OCI-LY1 (cell line): ENCODE data around the gene SLC4A2.

ENCODE experiments used
- EZH2 ChIP-seq: fragments of 200-600 bp; sonication (generic), shearing (Covaris generic); IDR thresholded peaks from 2 replicates; pipeline ENCODE4 v1.8.0; 2017; ENCODE audit warnings: borderline replicate concordance, mixed run types, mild to moderate bottlenecking, antibody characterized with exemption, low read length, moderate library complexity, mixed read lengths
- TF ChIP-seq, protein P1 (sequence below): fragments of 200-600 bp; sonication (generic), shearing (Covaris generic); IDR thresholded peaks from 2 replicates; pipeline ENCODE4 v1.5.1; 2017; ENCODE audit warnings: mild to moderate bottlenecking, antibody characterized with exemption, low read length, moderate library complexity, mixed read lengths

DNA sequence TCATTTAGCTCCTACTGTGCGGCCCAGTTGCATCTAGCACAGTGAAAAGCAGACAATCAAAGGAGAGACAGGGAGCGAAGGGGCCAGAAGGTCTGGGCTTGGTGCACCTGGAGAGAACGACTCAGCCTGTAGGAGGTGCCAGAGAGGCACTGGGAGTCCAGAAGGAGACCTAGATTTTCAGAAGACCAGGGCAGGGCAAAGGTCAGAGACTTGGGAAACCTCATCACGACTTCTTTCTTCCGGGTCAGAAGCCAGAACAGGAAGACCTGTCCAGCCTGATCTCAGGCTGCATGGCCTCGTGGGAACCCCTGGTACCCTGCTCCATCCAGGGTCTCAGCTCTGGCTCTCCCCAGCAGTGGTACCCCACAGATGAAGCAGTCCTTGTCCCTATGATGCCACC is 32.0 kb downstream of the SLC4A2 start:
- TF ChIP-seq, protein P1, sequence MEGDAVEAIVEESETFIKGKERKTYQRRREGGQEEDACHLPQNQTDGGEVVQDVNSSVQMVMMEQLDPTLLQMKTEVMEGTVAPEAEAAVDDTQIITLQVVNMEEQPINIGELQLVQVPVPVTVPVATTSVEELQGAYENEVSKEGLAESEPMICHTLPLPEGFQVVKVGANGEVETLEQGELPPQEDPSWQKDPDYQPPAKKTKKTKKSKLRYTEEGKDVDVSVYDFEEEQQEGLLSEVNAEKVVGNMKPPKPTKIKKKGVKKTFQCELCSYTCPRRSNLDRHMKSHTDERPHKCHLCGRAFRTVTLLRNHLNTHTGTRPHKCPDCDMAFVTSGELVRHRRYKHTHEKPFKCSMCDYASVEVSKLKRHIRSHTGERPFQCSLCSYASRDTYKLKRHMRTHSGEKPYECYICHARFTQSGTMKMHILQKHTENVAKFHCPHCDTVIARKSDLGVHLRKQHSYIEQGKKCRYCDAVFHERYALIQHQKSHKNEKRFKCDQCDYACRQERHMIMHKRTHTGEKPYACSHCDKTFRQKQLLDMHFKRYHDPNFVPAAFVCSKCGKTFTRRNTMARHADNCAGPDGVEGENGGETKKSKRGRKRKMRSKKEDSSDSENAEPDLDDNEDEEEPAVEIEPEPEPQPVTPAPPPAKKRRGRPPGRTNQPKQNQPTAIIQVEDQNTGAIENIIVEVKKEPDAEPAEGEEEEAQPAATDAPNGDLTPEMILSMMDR = peak; percentile 88
- no peak for TF ChIP-seq EZH2
